NCI-H187 treated with DMSO at 0.1 percent for 48 hours (cell line): Measurements from ENCODE around the gene NKAIN2.
A peak's percentile ranks its signal among the peaks of the same experiment; 100 is the strongest.
"Not testable (repeated sequence)": the region's sequence is repeated elsewhere in the genome, so short reads cannot be mapped to it uniquely, and the experiment has no call there.

ENCODE experiments used
- DNase-seq: peaks from one replicate; lab custom pipeline; 2025; lab: John Stamatoyannopoulos, UW

NKAIN2 gene

GRCh38 chr6:124694139-124694705 lies 890.6 kb downstream of the NKAIN2 start:
- peak; percentile 55 for DNase-seq

DNA sequence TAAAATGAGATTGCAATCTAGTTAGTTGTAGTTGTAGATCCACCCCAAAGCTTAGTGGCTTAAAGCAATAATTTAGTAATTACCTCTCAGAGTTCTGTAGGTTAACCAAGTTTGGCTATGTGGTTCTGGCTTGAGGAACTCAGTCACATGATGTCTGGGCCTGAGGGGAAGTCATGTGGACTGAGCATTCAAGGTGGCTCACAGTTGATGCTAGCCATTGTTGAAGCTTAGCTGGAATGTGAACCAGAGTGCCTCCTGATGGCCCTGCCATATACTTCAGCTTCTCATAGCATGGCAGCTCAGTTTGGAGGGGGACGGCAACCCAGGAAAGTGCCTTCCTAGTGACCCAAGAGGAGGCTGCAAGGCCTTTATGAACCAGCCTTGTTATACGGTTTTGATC lies 895.4 kb downstream of the NKAIN2 start:
- no peak for DNase-seq

DNA sequence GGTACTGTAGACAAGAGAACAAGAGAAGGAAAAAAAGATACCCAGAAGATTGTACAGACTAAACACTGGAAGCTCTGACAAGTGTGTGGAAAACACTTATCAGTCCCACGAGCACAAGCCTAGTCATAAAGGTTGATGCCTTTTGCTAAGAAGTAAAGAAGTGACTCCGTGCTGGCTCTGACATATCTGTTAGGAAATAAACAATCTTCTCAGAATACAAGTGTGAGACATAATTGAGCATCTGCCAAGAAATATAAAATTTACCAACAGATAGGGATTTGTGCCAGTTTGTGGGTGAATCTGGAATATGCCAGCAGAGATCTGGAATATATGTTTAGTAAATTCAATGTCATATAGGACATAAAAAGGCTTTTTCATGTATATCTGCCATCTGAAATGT lies 899.9 kb downstream of the NKAIN2 start:
- no peak for DNase-seq

GRCh38 chr6:124712532-124712931 lies 908.9 kb downstream of the NKAIN2 start:
- DNase-seq, result not testable (repeated sequence)

GRCh38 chr6:124714728-124715127 lies 911.1 kb downstream of the NKAIN2 start:
- DNase-seq, result no peak

DNA sequence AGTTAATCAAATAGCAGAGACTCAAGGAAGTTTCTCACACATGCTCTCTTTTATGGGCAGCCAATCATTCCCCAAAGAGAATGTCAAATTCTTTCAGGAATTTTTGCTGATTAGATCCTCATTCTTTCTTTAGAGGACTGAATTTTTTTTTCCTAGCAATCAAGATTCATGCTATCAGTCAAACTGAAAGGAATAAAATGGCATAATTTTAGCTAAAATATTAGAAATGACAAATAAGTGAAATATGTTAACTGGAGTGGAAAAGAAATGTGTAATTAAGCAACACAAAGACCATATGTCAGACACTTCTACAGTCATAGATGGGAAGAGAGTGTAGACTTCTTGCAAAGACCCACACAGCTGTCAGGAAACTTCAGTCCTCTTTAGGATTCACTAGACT lies 916.2 kb downstream of the NKAIN2 start:
- no peak for DNase-seq

- no peak for DNase-seq
Observed at GRCh38 chr6:124721331-124721730, 917.7 kb downstream of the NKAIN2 start.

DNA sequence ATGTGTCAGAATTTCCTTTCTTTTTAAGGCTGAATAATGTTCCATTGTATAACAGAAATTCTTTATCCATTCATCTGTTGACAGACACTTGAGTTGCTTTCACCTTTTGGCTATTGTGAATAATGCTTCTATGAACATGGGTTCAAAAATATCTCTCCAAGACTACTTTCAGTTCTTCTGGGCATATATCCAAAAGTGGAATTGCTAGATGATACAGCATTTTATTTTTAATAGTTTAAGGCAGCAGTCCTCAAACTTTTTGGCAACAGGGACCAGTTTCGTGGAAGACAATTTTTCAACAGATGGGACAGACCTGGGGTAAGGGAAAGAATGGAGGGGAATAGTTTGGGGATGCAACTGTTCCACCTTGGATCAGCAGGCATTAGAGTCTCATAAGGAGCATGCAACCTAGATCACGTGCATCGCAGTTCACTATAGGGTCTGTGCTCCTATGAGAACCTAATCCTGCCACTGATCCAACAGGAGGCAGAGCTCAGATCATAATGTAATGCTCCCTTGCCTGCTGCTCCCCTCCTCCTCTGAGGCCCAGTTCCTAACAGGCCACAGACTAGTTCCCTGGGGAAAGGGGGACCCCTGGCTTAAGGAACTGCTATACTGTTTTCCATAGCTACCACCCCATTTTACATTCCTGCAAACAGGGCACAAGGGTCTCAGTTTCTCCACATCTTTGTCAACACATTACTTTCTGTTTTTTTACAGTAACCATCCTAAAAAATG lies 918.6 kb downstream of the NKAIN2 start:
- DNase-seq, result no peak

DNA sequence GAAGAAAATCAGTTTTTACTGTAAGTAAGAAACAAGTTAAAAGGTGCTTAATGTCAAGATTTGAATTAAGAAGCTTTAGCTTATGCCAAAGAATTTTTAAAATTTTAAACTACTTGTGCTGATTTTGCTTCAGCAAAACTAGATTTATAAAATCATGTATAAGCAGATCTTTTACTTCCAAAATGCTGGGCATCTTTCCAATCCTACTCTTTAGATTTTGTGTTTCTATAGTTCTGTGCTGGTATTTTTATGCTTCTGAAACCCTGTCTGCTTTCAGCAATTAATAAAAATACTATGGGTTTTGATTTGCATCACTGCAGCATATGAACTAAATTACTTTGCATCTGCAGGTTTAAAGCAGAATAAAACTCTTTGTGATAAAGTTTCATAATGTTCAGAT lies 920.0 kb downstream of the NKAIN2 start:
- no peak for DNase-seq

- DNase-seq, result not testable (repeated sequence)
Observed at GRCh38 chr6:124737804-124738203, 934.1 kb downstream of the NKAIN2 start.

GRCh38 chr6:124738482-124738881 lies 934.8 kb downstream of the NKAIN2 start:
- DNase-seq, result no peak

- DNase-seq, result no peak
Observed at GRCh38 chr6:124741341-124741740, 937.7 kb downstream of the NKAIN2 start.

- no peak for DNase-seq
Observed at GRCh38 chr6:124742971-124743370, 939.3 kb downstream of the NKAIN2 start.

DNA sequence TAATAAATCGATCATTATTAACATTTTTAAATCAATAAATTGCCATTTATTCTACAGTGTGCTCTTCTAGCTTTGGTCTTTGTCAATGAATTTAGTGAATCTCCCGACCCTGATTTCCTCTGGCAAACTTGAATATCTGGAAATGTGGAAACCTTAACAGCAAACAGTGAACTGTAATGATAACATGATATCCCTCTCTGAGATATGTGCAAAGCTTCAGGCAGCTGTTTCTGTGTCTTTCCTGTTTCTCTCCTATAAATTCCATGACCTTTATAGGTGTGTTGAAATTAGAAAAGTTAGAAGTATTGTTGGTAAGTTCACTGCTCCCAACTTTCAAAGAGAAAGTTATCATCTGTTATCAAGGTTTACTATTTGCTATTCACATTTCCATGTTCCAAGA lies 939.8 kb downstream of the NKAIN2 start:
- DNase-seq, result no peak

GRCh38 chr6:124747349-124747748 lies 943.7 kb downstream of the NKAIN2 start:
- DNase-seq, result no peak

- DNase-seq, result no peak
Observed at GRCh38 chr6:124748778-124749177, 945.1 kb downstream of the NKAIN2 start.

- DNase-seq, result no peak
Observed at GRCh38 chr6:124753001-124753400, 949.3 kb downstream of the NKAIN2 start.

GRCh38 chr6:124753562-124754105 lies 950.0 kb downstream of the NKAIN2 start:
- no peak for DNase-seq

GRCh38 chr6:124755321-124755720 lies 951.7 kb downstream of the NKAIN2 start:
- DNase-seq, result no peak

DNA sequence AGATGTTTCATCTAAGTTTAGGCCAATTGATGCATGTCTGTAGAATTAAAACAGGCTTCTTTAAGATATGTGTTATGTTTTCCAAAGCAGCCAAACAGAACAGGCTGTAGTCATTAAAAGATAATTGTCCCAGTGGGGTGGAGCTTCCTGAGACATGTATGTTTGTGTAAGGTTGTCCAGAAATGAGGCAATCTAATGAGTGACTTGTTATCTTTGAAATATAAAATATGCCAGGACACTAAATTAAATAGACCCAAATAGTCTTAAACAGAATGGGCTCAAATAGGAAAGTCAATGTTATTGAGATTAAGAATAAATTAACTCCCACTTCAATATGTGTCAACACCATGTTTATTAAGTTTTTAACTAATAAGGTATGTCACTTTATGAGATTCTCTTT lies 953.9 kb downstream of the NKAIN2 start:
- no peak for DNase-seq

DNA sequence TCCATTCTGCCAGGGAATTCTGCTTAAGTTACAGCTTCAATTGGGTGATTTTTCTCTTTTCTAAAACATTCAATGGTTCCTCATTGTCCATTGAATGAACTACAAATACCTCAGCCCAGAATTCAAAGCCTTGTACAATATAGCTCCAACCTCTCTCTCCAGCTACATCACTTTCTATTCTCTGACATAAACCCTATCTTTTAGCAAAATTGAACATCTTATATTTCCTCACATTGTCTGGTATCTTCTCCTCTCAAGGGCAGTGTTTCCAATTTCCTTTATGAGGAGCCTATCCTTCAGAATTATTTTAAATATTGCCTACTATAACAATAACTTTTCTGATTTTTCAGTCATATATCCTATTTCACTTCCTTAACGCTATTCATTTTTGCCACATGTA lies 955.0 kb downstream of the NKAIN2 start:
- DNase-seq, result no peak

- no peak for DNase-seq
Observed at GRCh38 chr6:124765280-124765679, 961.6 kb downstream of the NKAIN2 start.

GRCh38 chr6:124768224-124768623 lies 964.6 kb downstream of the NKAIN2 start:
- no peak for DNase-seq
